ENCODE measurements around the gene ZNF860. TPM values are rescaled to one million over a fixed set of nuclear protein-coding genes. Genes with fewer than 3 reads are reported as not detected.

ZNF860 gene
- total RNA-seq, 1 donor from 2014 or later: 1.2 TPM

DNA sequence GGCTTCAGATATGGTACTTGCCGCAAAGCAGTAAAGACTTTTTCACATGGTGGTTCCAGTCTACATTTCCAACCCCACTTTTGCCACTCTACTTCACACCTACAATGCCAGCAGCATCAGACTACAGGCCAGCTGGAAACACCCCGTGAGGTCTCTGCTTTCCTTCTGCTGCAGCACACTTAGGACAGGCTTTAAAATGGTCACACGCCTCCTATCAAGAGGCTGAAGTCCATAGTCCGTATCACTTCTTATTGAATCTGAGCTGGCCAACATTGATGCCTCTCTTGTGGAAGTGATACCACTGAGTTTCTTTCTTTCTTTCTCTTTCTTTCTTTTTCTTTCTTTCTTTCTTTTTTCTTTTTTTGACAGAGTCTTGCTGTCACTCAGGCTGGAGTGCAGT lies 59.8 kb downstream of the ZNF860 start:
- DNase-seq (ENCODE audit: extremely low read depth, low read depth, low spot score): no peak

Other genes starting within 250 kb of the ZNF860 start
- 66.9 and 80.4 TPM in 2 replicates for gene OSBPL10, start 488 bp upstream of the ZNF860 start, total RNA-seq
- gene GPD1L, start 124.9 kb downstream of the ZNF860 start, total RNA-seq: 8.3 and 9.2 TPM in 2 replicates

Measured in glomerular endothelial cell (primary cell).